DMS153 treated with DMSO at 0.1 percent for 48 hours (cell line): ENCODE results near the gene SLC2A3.
"Not testable (repeated sequence)": the region's sequence is repeated elsewhere in the genome, so short reads cannot be mapped to it uniquely, and the experiment has no call there.

ENCODE experiments used
- DNase-seq: peaks from one replicate; lab custom pipeline; 2025; ENCODE audit not compliant: unreplicated experiment; lab: John Stamatoyannopoulos, UW

SLC2A3 gene

GRCh38 chr12:7917392-7918267, 18.4 kb downstream of the SLC2A3 start:
- DNase-seq = no peak

GRCh38 chr12:7916936-7917335, 19.1 kb downstream of the SLC2A3 start:
- DNase-seq = no peak

- no peak for DNase-seq
These were observed 20.2 kb downstream of the SLC2A3 start for GRCh38 chr12:7915661-7916403.

GRCh38 chr12:7910106-7910505, 25.9 kb downstream of the SLC2A3 start:
- not testable (repeated sequence) for DNase-seq

GRCh38 chr12:7907009-7907408, 29.0 kb downstream of the SLC2A3 start:
- no peak for DNase-seq

GRCh38 chr12:7906303-7906702, 29.7 kb downstream of the SLC2A3 start:
- DNase-seq = not testable (repeated sequence)

- DNase-seq = not testable (repeated sequence)
These were observed 30.3 kb downstream of the SLC2A3 start for GRCh38 chr12:7905600-7906125.

- no peak for DNase-seq
These were observed 30.9 kb downstream of the SLC2A3 start for GRCh38 chr12:7905071-7905470.

GRCh38 chr12:7902416-7902815, 33.6 kb downstream of the SLC2A3 start:
- DNase-seq = not testable (repeated sequence)

- no peak for DNase-seq
These were observed 36.2 kb downstream of the SLC2A3 start for GRCh38 chr12:7899755-7900154.

GRCh38 chr12:7896726-7897125, 39.3 kb downstream of the SLC2A3 start:
- DNase-seq = not testable (repeated sequence)

GRCh38 chr12:7892186-7892980, 43.6 kb downstream of the SLC2A3 start:
- DNase-seq = no peak

- no peak for DNase-seq
These were observed 51.3 kb downstream of the SLC2A3 start for GRCh38 chr12:7884689-7885088.

GRCh38 chr12:7881736-7882120, 54.3 kb downstream of the SLC2A3 start:
- DNase-seq = not testable (repeated sequence)

GRCh38 chr12:7880952-7881735, 54.8 kb downstream of the SLC2A3 start:
- DNase-seq = not testable (repeated sequence)

- no peak for DNase-seq
These were observed 56.7 kb downstream of the SLC2A3 start for GRCh38 chr12:7879246-7879645.

- no peak for DNase-seq
These were observed 58.6 kb downstream of the SLC2A3 start for GRCh38 chr12:7877420-7877819.

GRCh38 chr12:7872566-7873319, 63.2 kb downstream of the SLC2A3 start, which contains the start of gene SLC2A14:
SLC2A14 (minus strand) TSS chr12:7872915; CDS start chr12:7869880, 3,035 bp downstream.
- no peak for DNase-seq

GRCh38 chr12:7870335-7870734, 65.7 kb downstream of the SLC2A3 start:
- no peak for DNase-seq
